Body of pancreas (tissue), 4 donors: Measurements from ENCODE around the gene ZNF469.

Experiments
- POLR2A ChIP-seq, 3 donors: fragments of 450-650 bp; IDR thresholded peaks; one replicate each; pipeline ENCODE4 v1.6.1; 2016; ENCODE audit warnings: antibody characterized with exemption in 3 of 3, mild to moderate bottlenecking in 2 of 3
- TF ChIP-seq, protein P1 (sequence below), 7 experiments: fragments of 450-650 bp in 4 of 7; fragments of 200-600 bp in 3 of 7; sonication (generic) in 3 of 7; IDR thresholded peaks; one replicate each; pipeline ENCODE4 v1.5.1; 2016 to 2019; ENCODE audit warnings: antibody characterized with exemption in 7 of 7

DNA sequence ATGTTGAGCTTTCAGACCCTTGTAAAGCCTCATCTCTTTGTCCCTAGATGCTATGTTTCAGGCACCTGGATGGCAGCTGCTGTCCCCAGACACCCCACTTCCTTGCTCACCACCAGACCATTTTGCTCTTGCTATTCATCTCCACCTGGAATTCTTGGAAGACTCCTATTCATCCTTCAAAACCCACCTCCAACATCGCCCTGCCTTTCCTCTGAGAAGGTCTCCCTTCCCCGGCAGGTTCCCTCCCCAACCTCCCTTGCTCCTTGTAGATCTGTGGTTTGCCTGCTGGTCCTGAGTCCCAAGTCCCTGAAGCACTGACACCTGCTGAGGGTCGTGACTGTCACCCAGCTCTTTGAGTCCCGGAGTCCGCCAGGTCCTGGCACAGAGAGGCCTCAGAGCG is 9.9 kb downstream of the ZNF469 start:
- TF ChIP-seq POLR2A (IDR thresholded peaks at IDR 0.05) = no peak
- TF ChIP-seq, protein P1, sequence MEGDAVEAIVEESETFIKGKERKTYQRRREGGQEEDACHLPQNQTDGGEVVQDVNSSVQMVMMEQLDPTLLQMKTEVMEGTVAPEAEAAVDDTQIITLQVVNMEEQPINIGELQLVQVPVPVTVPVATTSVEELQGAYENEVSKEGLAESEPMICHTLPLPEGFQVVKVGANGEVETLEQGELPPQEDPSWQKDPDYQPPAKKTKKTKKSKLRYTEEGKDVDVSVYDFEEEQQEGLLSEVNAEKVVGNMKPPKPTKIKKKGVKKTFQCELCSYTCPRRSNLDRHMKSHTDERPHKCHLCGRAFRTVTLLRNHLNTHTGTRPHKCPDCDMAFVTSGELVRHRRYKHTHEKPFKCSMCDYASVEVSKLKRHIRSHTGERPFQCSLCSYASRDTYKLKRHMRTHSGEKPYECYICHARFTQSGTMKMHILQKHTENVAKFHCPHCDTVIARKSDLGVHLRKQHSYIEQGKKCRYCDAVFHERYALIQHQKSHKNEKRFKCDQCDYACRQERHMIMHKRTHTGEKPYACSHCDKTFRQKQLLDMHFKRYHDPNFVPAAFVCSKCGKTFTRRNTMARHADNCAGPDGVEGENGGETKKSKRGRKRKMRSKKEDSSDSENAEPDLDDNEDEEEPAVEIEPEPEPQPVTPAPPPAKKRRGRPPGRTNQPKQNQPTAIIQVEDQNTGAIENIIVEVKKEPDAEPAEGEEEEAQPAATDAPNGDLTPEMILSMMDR (IDR thresholded peaks at IDR 0.05) = no peak
